NCI-H510A (cell line): ENCODE results near the gene IFIT1B.
A peak's percentile ranks its signal among the peaks of the same experiment; 100 is the strongest.

Experiments
- DNase-seq: peaks from one replicate; lab custom pipeline; 2025; lab: John Stamatoyannopoulos, UW

The IFIT1B gene

GRCh38 chr10:89414146-89414878 is 36.5 kb downstream of the IFIT1B start, which contains the start of gene IFIT5:
Gene IFIT5 (plus strand): TSS chr10:89414568. CDS start chr10:89414799, 231 bp downstream.
- peak; percentile 38 for DNase-seq

- no peak for DNase-seq
These were observed 37.3 kb downstream of the IFIT1B start for GRCh38 chr10:89414879-89415821.

DNA sequence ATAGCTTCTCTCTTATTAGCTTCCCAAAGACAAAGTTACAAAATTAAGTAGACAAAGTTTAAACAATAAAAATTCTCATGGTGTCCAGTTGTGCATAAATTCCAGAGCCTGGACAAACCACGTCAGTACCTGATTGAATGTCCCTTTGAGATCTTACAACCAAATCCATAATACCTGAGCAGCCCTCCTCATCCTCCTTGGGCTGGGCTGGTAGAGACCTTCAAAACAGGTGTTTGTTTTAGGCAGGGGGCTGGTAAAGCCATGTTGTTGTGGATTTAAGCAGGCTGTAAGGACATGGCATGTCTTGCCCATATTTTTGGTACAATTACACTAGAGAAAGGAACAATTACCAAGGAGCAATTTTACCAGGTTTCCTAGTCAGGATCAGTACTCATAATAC is 38.6 kb downstream of the IFIT1B start:
- DNase-seq: no peak

- no peak for DNase-seq
These were observed 41.7 kb downstream of the IFIT1B start for GRCh38 chr10:89419548-89419947.

GRCh38 chr10:89421018-89421476 is 43.2 kb downstream of the IFIT1B start:
- DNase-seq: peak; percentile 26

GRCh38 chr10:89425000-89425399 is 47.1 kb downstream of the IFIT1B start:
- DNase-seq: no peak

- DNase-seq: no peak
These were observed 48.5 kb downstream of the IFIT1B start for GRCh38 chr10:89426230-89426868.

DNA sequence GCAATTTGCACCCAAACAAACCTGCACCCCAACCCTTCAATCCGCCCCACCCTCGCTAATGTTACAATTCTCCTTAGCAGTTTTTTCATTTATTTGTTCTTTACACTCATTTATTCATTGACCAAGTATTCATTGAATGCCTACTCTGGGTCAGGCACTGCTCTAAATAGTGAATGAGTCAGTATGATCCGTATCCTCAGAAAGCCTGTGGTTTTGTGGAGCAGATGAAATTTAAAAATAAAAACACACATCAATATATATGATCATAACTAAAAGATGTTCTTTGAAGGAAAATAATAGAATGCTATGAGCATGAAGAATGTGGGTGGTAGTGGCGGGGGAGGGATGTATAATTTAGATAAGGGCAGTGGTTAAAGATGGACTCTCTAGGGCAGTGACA is 49.8 kb downstream of the IFIT1B start:
- DNase-seq: no peak

GRCh38 chr10:89428877-89429276 is 51.0 kb downstream of the IFIT1B start:
- no peak for DNase-seq

- DNase-seq: no peak
These were observed 54.1 kb downstream of the IFIT1B start for GRCh38 chr10:89431977-89432376.
